Panc1 (cell line): Measurements from ENCODE around the gene PHF21A.

Experiments used
- POLR2AphosphoS5 ChIP-seq: IDR thresholded peaks from 2 replicates; pipeline ENCODE4 v1.6.1; 2012; ENCODE audit warnings: mild to moderate bottlenecking, low read depth, low read length, moderate library complexity
- SIN3A ChIP-seq: IDR thresholded peaks from 2 replicates; pipeline ENCODE4 v1.6.1; 2012; ENCODE audit warnings: low read depth, mild to moderate bottlenecking, low read length, moderate library complexity, borderline replicate concordance; ENCODE audit not compliant: insufficient read depth
- TCF7L2 ChIP-seq: IDR thresholded peaks from 2 replicates; pipeline ENCODE4 v1.6.1; 2011; ENCODE audit warnings: mild to moderate bottlenecking, low read depth, low read length, inconsistent platforms
- TF ChIP-seq, protein P1 (sequence below): fragments of 450-650 bp; IDR thresholded peaks from 2 replicates; pipeline ENCODE4 v1.5.1; 2017; ENCODE audit warnings: mild to moderate bottlenecking
- TF ChIP-seq, protein P2 (sequence below), 2 experiments: IDR thresholded peaks; 2 replicates each; pipeline ENCODE4 v1.6.1; 2011 to 2012; ENCODE audit warnings: low read depth in 2 of 2, control low read depth in 1 of 2, low read length in 1 of 2, mild to moderate bottlenecking in 1 of 2, moderate library complexity in 1 of 2; ENCODE audit not compliant: insufficient read depth in 1 of 2

DNA sequence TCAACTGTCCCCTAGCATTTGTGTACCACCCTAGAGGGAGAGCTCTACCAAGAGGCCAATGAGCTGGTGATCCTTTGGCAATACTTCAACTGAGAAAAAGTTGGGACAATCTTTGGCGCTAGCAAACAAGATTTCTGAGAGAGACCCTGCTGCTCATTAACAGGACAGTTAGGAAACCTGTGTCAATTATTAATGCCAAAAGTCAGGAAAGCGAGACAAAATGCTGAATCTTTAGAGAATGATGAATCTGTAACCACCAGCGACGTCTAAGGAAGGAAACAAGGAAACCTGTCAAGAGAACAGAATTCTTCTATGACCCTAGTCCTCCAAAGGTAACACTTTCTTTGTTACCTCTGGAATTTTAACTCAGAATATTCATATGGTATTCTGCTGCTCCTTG, 178.9 kb downstream of the PHF21A start:
- TF ChIP-seq, protein P1, sequence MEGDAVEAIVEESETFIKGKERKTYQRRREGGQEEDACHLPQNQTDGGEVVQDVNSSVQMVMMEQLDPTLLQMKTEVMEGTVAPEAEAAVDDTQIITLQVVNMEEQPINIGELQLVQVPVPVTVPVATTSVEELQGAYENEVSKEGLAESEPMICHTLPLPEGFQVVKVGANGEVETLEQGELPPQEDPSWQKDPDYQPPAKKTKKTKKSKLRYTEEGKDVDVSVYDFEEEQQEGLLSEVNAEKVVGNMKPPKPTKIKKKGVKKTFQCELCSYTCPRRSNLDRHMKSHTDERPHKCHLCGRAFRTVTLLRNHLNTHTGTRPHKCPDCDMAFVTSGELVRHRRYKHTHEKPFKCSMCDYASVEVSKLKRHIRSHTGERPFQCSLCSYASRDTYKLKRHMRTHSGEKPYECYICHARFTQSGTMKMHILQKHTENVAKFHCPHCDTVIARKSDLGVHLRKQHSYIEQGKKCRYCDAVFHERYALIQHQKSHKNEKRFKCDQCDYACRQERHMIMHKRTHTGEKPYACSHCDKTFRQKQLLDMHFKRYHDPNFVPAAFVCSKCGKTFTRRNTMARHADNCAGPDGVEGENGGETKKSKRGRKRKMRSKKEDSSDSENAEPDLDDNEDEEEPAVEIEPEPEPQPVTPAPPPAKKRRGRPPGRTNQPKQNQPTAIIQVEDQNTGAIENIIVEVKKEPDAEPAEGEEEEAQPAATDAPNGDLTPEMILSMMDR: no peak
- TF ChIP-seq POLR2AphosphoS5 (no peak), SIN3A (no peak), TCF7L2 (no peak)
- TF ChIP-seq, protein P2, sequence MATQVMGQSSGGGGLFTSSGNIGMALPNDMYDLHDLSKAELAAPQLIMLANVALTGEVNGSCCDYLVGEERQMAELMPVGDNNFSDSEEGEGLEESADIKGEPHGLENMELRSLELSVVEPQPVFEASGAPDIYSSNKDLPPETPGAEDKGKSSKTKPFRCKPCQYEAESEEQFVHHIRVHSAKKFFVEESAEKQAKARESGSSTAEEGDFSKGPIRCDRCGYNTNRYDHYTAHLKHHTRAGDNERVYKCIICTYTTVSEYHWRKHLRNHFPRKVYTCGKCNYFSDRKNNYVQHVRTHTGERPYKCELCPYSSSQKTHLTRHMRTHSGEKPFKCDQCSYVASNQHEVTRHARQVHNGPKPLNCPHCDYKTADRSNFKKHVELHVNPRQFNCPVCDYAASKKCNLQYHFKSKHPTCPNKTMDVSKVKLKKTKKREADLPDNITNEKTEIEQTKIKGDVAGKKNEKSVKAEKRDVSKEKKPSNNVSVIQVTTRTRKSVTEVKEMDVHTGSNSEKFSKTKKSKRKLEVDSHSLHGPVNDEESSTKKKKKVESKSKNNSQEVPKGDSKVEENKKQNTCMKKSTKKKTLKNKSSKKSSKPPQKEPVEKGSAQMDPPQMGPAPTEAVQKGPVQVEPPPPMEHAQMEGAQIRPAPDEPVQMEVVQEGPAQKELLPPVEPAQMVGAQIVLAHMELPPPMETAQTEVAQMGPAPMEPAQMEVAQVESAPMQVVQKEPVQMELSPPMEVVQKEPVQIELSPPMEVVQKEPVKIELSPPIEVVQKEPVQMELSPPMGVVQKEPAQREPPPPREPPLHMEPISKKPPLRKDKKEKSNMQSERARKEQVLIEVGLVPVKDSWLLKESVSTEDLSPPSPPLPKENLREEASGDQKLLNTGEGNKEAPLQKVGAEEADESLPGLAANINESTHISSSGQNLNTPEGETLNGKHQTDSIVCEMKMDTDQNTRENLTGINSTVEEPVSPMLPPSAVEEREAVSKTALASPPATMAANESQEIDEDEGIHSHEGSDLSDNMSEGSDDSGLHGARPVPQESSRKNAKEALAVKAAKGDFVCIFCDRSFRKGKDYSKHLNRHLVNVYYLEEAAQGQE (IDR thresholded peaks at IDR 0.05; ENCODE audit: insufficient read depth in 1 of 2, low read depth in 2 of 2, low read length in 1 of 2): no peak
